ENCODE data around the gene MTMR12.
"Not testable (repeated sequence)": the region's sequence is repeated elsewhere in the genome, so short reads cannot be mapped to it uniquely, and the experiment has no call there.

DNA sequence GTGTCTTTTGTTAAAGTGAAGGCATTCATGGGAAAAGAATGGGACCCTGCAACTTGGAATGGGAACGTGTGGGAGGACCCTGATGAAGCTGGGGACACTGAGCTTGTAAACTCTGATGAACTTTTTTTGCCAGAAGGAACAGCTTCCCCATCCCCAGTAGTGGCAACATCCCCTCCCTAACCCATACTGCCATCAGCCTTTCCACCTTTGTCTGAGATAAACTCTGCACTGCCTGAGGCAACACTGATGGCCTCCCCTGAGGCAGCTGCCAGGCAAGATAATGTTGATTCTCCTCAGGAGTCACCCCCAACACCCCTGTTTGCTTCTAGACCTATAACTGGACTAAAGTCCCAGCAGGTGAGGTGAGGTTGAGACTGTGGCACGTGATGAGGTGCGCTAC is 24.6 kb downstream of the MTMR12 start:
- not testable (repeated sequence) for TF ChIP-seq EZH2phosphoT487 (IDR thresholded peaks at IDR 0.05; ENCODE audit: insufficient read depth, low read depth); EZH2 (IDR thresholded peaks at IDR 0.05; ENCODE audit: insufficient read depth, poor library complexity, severe bottlenecking)

All from GM23248 (cell line).